ENCODE results near the gene NT5E.

The NT5E gene

DNA sequence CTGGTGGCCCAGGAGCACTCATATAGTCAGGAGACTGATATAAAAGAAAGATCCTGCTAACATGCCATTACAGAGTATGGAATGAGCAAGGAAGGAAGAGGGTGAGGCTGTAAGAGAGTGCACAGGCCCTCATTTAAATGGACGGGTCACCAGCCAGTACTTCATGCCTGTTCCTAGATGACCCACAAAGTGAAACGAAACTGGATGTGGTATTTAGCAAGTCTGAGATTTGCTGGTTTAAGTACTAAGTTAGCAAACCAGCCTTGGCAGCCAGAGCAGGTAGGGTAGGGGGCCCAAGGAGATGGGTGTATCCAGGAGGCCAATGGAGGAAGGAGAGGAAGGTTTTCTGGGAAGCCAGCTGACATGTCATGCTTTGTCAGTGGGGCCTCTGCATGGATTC, 15.9 kb downstream of the NT5E start:
- H2AFZ ChIP-seq (ENCODE audit: low read length) = no peak overlapping the region
- no peak overlapping the region for H3K9ac ChIP-seq (ENCODE audit: low read depth, low read length, poor library complexity, severe bottlenecking)
- no peaks in the 10 kb centered on the region for H3K36me3 ChIP-seq (ENCODE audit: insufficient read depth, low read length)
- H3K9me2 ChIP-seq (replicated peaks; ENCODE audit: low read depth, low read length) = no peaks in the 10 kb centered on the region
- no peaks in the 10 kb centered on the region for H3K27me3 ChIP-seq (ENCODE audit: insufficient read depth, low read length, poor library complexity, severe bottlenecking)
- H3K4me1 ChIP-seq (ENCODE audit: insufficient read depth, low read length, poor library complexity, severe bottlenecking) = peaks cover 54% of the 10 kb centered on the region
- no peak overlapping the region for H3K4me3 ChIP-seq (ENCODE audit: low read length, poor library complexity, severe bottlenecking)
- H3K4me2 ChIP-seq (ENCODE audit: low read depth, low read length, poor library complexity, severe bottlenecking) = no peak overlapping the region
- TF ChIP-seq EZH2phosphoT487 (IDR thresholded peaks at IDR 0.05; ENCODE audit: borderline replicate concordance) = no peak
- TF ChIP-seq, protein P1, sequence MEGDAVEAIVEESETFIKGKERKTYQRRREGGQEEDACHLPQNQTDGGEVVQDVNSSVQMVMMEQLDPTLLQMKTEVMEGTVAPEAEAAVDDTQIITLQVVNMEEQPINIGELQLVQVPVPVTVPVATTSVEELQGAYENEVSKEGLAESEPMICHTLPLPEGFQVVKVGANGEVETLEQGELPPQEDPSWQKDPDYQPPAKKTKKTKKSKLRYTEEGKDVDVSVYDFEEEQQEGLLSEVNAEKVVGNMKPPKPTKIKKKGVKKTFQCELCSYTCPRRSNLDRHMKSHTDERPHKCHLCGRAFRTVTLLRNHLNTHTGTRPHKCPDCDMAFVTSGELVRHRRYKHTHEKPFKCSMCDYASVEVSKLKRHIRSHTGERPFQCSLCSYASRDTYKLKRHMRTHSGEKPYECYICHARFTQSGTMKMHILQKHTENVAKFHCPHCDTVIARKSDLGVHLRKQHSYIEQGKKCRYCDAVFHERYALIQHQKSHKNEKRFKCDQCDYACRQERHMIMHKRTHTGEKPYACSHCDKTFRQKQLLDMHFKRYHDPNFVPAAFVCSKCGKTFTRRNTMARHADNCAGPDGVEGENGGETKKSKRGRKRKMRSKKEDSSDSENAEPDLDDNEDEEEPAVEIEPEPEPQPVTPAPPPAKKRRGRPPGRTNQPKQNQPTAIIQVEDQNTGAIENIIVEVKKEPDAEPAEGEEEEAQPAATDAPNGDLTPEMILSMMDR (conservative IDR thresholded peaks at IDR 0.05; ENCODE audit: low read length) = no peak
- no peaks in the 10 kb centered on the region for H3K79me2 ChIP-seq (ENCODE audit: insufficient read depth, low read length)
- H3K9me3 ChIP-seq (ENCODE audit: insufficient read depth, low read depth, low read length) = no peaks in the 10 kb centered on the region
- no peaks in the 10 kb centered on the region for H4K20me1 ChIP-seq (ENCODE audit: insufficient read depth, low read length, poor library complexity, severe bottlenecking)
- H3F3A ChIP-seq (ENCODE audit: low read depth) = peaks cover 4% of the 10 kb centered on the region; the same call in 1 of the 2 replicates

DNA sequence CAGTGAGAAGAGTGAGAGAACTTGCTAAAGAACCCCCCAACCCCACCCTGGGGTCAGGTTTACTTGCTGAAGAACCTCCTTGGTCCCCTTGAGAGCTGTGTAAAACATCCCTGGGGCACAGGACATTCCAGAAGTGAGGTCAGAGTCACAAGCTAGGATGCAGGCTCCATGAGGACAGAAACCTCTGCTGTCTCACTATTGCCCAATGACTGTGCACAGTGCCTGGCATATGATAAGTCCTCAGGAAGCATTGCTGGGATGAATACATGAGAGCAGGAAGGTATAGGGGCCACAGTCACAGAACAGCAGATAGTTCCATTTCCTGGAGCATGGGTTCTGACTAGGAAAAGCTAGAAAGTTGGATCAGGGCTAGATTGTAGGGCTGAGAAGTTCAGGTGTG, 18.4 kb downstream of the NT5E start:
- Histone ChIP-seq H3K4me2 (ENCODE audit: low read depth, low read length, poor library complexity, severe bottlenecking) (no peak overlapping the region), H3K9me3 (ENCODE audit: insufficient read depth, low read depth, low read length) (no peaks in the 10 kb centered on the region), H3K9me2 (replicated peaks; ENCODE audit: low read depth, low read length) (no peaks in the 10 kb centered on the region), H3K9ac (ENCODE audit: low read depth, low read length, poor library complexity, severe bottlenecking) (no peak overlapping the region), H3K36me3 (ENCODE audit: insufficient read depth, low read length) (no peaks in the 10 kb centered on the region), H3K27me3 (ENCODE audit: insufficient read depth, low read length, poor library complexity, severe bottlenecking) (no peaks in the 10 kb centered on the region), H3K4me1 (ENCODE audit: insufficient read depth, low read length, poor library complexity, severe bottlenecking) (peaks cover 33% of the 10 kb centered on the region), H3F3A (ENCODE audit: low read depth) (no peaks in the 10 kb centered on the region), H3K4me3 (ENCODE audit: low read length, poor library complexity, severe bottlenecking) (no peak overlapping the region), H2AFZ (ENCODE audit: low read length) (peak overlapping the region; percentile 29; the same call in 1 of the 2 replicates), H3K79me2 (ENCODE audit: insufficient read depth, low read length) (no peaks in the 10 kb centered on the region), H4K20me1 (ENCODE audit: insufficient read depth, low read length, poor library complexity, severe bottlenecking) (no peaks in the 10 kb centered on the region)
- TF ChIP-seq, protein P1 (conservative IDR thresholded peaks at IDR 0.05; ENCODE audit: low read length) = no peak
- TF ChIP-seq EZH2phosphoT487 (IDR thresholded peaks at IDR 0.05; ENCODE audit: borderline replicate concordance) = no peak

DNA sequence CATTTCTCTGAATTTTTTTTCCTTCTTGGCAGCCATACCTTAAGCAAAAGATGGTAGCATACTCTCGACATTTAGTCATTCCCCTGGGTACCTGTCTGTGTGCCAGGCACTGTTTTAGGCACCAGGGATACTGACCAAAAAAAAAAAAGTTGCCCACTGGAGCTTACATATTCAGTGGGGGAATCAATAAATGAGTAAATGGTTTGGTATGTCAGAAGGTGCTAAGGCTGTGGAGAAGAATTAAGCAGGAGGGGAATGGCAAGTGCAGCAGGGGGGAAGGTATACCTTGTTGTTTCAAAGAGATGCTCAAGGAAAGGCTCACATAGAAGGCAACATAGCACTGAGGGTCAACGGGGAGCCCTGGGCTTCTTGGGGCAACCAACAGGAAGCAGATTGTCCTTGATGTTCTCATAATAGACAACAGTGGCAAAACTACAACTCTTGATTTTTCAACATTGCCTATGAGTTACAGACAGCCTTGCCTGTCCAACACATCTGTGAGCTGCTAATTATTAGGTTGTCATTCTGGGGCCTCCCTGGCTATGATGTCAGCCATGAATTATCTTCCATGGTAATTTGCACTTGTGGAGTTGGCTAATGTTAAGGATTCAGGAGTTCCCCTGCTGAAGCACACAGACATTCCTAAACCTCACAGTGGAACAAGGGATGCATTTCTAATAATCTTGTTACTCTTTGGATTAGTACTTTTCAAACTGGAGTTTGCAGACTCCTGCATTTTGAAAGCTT, 19.6 kb downstream of the NT5E start:
- Histone ChIP-seq H3K4me2 (ENCODE audit: low read depth, low read length, poor library complexity, severe bottlenecking) (no peak overlapping the region), H3K9ac (ENCODE audit: low read depth, low read length, poor library complexity, severe bottlenecking) (no peak overlapping the region), H3K4me1 (ENCODE audit: insufficient read depth, low read length, poor library complexity, severe bottlenecking) (peaks cover 29% of the 10 kb centered on the region), H3K9me2 (replicated peaks; ENCODE audit: low read depth, low read length) (no peaks in the 10 kb centered on the region), H3K9me3 (ENCODE audit: insufficient read depth, low read depth, low read length) (no peaks in the 10 kb centered on the region), H3K36me3 (ENCODE audit: insufficient read depth, low read length) (no peaks in the 10 kb centered on the region), H3K79me2 (ENCODE audit: insufficient read depth, low read length) (no peaks in the 10 kb centered on the region), H3K4me3 (ENCODE audit: low read length, poor library complexity, severe bottlenecking) (no peak overlapping the region), H2AFZ (ENCODE audit: low read length) (peak overlapping the region; percentile 35; the same call in 1 of the 2 replicates), H3F3A (ENCODE audit: low read depth) (no peaks in the 10 kb centered on the region), H3K27me3 (ENCODE audit: insufficient read depth, low read length, poor library complexity, severe bottlenecking) (no peaks in the 10 kb centered on the region), H4K20me1 (ENCODE audit: insufficient read depth, low read length, poor library complexity, severe bottlenecking) (no peaks in the 10 kb centered on the region)
- TF ChIP-seq EZH2phosphoT487 (IDR thresholded peaks at IDR 0.05; ENCODE audit: borderline replicate concordance) = no peak
- TF ChIP-seq, protein P1 (conservative IDR thresholded peaks at IDR 0.05; ENCODE audit: low read length) = no peak

Measured in Loucy (cell line).